Stimulated activated naive CD4-positive, alpha-beta T cell (primary cell): ENCODE results near the gene SLC8A1.

ENCODE experiments used
- DNase-seq, 6 experiments: peaks; one replicate each; lab custom pipeline; 2025; lab: John Stamatoyannopoulos, UW

Gene SLC8A1

DNA sequence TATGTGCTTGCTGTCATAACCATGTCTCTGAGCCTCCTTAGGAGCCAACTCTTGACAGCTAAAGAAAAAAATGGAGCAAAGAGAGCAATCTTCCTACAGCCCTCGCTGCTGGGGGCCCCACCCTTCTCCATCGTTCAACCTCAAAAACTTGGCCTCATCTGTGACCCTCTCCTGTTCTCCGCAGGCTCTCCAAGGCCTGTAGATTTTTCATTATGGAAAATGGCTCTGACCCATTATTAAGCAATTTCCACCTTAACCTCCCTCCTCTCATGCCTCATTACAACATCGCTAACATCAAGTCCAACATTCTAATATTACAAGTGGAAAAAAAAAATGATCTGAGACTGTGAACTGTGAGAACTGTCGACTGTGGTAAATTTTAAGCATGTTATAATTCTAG, 98.7 kb downstream of the SLC8A1 start:
- DNase-seq: no peak

DNA sequence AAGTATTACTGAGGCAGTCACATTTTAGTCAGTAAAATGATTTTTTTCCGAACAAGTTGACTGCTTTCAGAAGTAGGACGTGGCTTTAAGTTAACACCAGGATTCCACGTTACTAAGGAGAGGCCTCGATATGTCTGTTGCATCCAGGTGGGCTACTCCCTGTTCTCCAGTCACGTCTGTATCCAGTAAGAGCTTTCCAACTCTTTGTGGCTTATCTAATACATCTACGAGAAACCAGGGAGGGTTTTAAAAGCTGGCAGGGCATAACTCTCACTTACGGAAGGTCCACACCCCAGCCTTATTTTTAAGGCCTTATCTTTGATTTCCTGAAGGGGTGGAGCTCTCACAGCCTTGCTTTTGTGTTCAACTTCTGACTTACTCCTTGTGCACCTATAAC, 99.2 kb downstream of the SLC8A1 start:
- no peak for DNase-seq

DNA sequence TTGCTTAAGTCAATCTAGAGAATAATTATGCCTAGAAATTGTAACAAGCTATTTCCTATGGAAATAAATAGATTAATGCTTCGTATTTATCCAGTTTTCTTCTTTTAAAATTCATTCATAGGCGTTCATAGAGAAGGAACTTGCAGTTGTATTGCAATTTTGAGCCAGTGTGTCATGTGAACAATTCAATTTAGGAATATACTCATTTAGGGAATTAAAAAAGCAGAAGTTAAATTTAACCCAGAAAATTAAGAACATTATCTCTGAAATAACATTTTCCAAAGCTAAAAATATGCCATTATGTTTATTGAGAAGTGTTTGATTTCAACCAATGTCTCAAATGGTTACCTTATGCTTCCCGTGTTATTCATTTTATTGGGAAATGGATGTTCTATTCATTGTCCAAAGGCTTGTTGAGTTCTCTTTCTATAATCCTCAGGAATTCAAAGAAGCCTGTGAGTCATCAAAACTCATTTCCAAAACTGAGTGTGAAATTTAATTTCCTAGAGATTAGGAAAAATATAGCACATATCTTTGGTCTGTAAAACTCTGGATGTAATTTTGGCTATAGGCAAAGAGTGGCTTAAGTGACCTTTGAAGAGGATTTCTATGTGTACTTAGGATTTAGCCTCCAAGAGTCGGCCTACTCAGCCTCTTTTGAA, 99.7 kb downstream of the SLC8A1 start:
- no peak for DNase-seq

DNA sequence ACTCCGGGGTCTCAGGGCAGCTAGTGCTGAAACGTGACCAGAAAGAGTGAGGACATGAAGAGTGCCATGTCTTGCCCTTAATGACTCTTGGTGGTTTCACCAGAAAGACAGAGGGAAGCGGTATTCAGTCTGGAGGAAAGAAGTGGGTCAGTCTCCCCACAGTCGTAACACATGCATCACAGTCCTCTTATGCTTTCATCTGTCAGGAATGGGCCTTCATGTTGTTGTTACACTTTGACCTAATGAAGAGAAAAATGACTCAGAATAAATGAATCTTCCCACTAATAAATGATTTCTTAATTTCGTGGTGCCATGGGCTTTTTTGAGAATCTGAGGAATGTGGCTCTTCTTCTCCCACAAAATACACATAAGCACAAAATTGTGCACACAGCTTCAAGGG, 103.2 kb downstream of the SLC8A1 start:
- DNase-seq: no peak

DNA sequence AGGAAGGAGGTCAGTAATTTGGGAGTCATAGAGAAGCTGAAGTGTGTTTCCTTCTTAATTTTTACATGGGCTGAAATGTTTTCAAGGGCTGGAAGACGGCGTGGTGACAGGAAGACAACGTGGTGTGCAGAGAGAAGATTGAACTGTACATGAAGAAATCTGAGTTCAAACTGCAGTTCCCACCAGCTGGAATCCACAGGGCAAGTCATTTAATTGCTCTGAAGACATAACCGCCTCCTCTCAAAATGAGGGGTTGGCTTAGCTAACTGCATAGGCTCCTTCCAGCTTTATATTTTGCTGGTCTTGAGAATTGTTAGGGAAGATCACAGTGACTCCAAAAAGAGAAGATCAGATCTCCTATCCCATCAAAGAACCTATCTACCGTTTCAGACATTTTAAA, 103.9 kb downstream of the SLC8A1 start:
- no peak for DNase-seq

DNA sequence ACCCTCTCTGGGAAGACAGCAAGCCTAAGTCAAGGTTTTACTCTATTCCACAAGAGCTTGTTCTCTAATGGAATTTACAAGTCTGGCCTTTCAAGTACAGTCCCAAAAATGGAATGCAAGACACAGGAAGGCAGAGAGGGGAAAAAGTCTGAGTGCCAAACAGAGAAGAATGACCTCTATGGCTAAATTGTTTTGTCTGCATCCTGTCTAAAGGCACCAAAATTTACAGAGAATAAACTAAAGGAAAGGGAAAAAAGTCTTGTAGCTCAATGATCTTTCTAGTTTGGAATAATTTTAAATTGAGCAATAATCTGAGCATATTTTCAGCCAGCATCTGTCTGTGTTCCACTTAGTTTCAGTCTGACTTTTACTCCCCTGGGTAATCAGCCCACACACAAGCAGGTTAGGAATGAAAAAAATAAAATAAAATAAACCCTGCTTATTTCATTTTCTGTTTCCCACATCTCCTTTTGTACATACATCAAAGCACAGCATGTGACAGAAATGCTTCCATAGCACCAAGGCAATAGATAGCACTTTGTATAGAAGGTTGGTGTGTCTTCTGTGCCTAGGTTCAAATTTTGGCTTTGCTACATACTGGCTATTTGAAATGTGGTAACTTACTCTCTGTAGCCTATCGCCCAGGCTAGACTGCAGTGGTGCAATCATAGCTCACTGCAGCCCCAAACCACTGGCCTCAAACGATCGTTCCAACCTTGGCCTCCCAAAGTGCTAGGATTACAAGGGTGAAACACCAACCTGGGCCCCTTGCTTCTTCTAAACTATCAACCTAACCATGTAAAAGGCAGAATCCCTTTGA, 105.1 kb downstream of the SLC8A1 start:
- no peak for DNase-seq

DNA sequence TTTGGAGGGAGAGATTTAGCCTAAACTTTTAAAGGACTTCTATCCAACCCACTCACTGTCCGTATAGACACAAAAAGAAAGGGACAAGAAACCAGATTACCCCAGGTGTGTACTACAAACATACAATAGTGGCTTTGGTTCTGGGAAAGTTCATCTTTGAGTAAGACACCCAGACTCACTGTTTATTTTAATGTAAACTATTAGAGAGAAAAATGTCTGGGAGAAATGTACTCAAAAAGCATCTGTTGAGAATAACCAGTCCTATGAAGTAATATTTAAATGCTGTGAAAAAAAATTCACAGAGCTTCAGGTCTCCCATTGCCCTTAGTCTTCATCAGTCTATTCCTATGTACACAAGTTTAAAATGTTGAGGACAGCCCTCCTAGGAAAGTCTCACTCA, 107.5 kb downstream of the SLC8A1 start:
- no peak for DNase-seq

DNA sequence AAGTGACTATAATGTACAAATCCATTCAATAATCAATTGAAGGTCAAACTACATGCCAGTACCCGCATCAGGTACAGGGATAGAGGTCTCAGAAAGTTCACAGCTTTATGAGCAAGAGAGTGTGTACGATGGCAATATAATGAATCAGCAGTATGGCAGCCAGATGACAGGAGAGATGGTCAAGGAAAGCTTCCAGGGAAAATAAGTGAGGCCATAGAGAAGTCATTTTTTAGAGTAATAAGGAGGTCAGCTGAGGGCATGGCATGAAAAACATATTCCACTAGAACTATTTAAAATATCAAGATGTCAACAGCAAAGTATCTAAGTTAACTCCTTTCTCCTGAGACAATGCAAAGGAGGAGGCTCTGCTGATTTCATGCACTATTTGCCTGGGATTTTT, 108.0 kb downstream of the SLC8A1 start:
- no peak for DNase-seq

DNA sequence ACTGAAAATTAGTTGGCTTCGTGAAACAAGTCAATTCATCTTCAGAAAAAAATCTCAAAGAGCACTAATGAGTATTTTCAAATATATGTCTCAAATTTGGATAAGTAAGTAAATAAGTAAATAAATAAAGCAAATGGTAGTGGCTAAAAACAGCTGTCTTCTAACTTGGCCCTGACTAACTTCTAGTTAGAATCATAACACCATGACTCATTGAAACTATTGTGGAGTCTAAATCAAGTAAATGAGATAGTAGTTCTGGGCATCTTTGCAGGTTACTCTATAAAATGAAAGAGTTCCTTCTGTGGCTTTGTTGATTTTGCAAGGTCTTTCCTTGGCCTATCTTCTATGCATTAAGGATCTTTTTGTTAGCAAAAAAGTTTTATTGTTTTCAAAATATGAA, 110.7 kb downstream of the SLC8A1 start:
- no peak for DNase-seq

DNA sequence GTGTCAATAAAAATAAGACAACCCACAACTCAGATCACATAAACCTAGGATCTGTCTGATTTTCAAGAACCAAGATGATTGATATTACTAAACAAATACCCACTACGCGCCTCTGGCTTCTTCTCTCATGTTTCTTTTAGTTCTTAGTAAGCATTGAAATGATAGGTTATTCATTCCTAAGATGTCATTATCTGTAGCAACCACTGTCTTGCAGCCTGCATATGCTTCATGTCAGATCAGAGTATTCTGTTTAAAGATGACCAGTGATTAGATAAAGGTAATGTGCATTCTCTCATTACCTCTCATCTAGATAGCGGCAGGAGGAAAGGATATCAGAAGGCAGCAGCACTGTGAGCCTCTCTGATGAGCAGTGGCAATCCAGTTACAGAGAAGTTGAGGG, 112.9 kb downstream of the SLC8A1 start:
- DNase-seq: no peak

DNA sequence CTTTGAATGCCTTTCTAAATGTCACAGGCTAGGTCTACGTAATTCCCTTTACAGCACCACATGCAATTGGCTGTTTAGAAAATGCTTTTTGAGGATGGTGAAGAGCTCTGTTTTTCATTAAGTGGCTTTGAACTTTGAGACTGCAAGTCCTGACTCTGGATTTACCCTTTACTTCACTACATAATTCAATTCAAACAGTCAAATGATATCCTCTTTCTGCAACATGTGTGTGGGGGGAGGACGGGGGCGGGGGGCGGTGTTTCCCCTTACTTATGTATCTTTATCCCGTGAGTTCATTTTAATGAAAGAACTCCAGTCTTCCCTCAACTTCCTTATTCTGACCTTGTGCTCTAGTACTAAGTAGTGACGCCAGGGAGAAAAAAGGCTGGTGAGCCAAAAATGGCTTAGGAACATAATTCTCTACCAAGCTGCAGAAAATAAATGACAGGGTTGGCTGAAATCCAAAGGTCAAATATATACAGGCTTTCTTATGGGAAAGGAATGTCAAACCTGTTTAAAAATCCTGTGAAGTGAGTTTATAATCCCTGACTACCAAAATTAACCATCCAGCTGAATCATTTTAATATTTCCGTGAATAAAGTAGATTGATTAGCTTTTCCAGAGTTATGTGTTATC, 119.6 kb downstream of the SLC8A1 start:
- no peak for DNase-seq

DNA sequence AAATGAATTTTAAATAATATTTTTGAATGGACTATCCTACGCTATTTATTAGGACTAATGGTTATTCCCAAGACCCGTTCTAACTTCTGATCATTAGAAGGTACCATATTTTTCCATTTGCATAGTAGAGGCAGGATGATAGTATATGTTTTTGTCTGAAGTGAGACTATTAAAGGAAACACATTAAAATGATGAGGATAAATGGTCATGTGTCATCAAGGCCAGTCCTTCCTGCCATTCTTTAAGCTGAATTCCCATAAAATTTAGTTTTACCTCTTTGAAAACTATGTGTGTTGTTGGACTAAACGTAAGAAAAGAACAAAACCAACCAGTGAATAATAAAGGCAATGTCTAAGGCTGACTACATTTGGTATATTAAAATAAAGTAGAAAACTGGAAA, 121.8 kb downstream of the SLC8A1 start:
- DNase-seq: no peak

DNA sequence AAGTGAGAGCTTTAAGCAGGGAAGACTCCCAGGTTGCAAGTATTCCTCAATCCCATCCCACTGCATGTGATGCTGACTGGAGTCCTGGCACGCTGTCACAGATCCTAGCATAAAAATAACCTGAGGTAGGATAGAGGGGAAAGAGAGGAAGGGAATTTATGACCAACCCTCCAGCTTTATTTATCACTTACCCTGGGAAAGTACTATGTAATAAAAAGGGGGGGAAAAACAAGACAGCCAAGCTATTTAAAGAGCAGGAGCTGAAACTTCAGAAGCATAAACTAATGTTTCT, 122.2 kb downstream of the SLC8A1 start:
- no peak for DNase-seq

DNA sequence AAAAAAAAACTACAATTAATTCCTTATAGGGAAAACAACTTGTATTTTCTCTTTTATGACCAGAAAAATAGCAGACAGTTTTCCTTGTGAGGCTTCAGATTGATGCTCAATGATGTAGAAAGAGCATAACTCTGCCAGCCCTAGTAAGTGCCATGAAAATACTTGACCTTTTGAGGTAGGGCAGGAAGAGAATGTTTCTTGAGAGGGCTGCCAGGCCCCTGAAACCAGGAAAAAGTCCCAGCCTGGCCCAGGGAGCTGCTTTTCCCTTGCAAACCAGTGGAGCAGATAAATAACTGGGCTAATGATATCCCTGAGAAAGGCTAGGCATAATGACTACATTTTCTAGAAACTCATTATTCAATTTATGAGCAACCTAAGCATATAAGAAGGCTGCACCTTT, 126.8 kb downstream of the SLC8A1 start:
- no peak for DNase-seq

DNA sequence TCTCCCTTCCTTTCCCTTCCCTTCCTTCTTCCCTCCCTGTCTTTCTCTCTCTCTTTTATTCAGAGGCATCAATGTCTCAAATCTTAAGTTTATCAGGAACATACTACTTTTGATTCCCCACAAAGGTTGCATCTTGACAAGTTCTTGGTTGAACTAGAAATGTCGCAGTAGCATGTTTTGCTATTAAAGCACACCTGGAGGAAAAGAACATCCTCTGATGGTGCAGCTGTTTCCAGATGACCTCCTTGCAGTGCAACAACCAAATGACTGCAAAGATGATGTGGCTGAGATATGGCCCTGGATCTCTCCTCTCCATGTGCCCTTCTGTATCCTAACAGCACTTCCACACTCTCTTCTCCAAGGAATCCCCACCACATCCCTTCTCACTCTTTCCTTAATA, 127.2 kb downstream of the SLC8A1 start:
- DNase-seq: no peak

DNA sequence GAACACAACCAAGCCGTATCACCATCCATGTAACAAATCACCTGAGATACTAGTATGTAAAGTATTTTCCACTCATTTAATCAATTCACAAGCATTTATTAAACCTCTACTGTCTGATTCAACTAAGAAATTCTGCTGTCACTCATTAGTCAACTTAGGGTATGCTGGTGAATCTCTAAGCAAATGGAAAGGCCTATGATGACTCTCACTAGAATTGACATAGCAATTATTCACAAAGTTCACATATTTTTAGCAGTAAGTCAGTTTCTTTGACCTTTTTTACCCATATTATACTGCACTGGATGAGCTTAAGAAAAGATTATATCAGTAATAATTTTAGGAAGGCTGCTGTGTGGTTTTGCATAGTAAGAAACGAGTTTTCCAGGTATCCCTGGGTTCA, 130.1 kb downstream of the SLC8A1 start:
- DNase-seq: no peak

DNA sequence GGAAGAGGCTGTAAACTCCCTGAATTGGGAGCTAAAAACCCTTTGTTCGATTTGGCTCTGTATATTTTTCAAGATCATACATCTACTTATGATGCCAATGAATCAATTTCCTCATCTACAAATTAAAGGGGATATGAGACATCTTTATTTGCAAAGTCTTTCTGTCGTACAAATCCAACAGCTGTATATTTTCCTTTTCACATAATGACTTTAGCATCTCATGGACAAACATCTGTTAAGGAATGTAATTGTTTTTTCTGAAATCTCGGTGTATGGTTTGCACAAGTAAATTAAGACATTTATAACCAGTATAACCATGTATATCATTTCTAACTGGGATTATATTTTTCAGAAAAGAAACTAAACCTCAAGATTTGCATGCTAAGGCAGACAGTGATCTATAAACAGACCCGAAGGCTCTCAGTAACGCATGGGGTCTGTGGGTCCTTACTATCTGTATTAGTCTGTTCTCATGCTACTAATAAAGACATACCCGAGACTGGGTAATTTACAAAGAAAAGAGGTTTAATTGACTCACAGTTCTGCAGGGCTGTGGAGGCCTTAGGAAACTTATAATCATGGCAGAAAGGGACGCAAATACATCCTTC, 130.8 kb downstream of the SLC8A1 start:
- DNase-seq: no peak

DNA sequence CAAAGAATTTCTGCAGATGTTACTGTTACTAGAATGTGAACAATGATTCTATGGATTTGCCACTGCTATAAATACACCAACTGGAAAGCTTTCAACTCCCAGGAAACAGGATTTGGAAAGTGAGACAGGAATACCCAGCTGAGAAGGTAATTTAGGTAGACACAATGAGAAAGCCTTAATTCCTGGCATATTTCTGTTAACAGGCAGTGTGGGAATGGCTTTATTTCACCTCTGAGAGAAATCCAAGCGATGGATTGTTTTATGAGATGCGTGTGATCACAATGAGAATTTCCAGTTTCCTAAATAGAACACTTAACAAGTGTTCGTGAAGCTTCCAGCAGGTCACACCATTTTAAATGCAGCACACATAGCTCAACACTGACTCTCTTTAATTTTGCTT, 133.0 kb downstream of the SLC8A1 start:
- DNase-seq: no peak

DNA sequence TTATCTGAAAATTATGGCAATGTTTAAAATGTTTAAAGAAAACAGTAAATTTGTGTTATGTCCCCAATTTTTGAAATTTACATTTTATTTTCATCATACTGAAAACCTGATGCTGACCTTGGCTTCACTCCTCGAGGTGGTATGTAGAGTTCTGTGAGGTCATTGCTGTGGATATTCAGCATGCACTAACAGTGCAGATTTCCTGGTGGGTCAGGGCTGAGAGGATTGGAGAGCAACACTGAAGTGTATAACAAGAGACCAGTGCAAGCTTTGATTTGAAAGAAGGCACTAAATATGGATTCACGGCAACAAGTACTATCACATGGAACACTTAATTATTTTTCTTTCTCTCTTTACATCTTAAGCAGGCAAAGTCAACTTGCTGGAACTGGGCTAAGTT, 134.1 kb downstream of the SLC8A1 start:
- no peak for DNase-seq

DNA sequence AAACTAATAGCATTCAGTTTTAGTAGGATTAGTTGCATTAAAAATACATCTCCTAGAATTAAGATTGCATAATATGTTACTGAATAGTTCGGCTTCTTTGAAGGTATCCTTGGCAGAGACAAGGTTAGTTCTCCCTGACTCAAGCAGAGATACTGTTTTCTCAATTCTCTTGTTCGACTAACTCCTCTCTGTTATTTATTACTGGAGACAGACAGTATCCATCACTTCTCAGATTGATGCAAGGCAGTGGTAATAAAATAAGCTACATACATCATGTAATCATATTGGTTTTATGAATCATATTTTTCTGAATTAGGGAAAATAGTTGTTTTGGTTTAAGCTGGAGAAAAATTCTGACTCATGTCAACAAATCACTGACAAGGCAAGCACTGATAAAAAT, 134.8 kb downstream of the SLC8A1 start:
- no peak for DNase-seq

DNA sequence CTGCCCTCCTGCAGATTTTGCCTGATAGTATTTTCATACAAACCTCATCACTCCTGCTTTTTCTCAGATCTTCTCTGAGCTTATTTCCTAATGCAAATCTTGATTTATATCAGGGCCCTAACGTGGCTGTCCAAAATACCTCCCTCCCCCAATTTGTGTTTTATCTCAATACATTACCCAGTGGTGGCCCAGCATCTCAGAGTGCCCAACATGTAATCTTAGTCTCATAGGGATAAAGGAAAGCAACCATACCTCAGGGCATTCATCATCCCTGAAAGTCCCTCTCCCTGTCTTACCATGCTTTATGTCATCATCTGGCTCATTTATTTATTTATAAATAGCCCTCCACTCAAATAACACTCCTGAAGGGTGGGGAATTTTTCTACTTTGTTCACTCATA, 135.3 kb downstream of the SLC8A1 start:
- no peak for DNase-seq

DNA sequence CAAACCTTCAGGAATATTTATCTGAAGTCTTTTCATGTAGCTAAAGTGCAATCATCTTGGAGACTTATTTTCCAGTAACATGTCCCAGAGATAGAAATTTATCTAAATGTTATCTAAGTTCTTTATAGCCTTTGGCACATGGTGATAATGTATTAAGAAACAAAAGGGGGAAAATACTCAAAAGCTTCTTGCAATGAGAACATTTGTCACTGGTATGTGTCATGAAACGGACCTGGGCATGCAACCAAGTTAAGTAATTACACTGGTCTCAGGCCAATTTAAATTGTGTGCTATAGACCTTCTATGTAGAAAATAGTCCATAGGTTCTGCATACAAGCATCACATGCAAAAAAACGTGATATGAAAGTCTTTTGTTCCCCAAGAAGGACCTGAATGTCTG, 136.2 kb downstream of the SLC8A1 start:
- DNase-seq: no peak

DNA sequence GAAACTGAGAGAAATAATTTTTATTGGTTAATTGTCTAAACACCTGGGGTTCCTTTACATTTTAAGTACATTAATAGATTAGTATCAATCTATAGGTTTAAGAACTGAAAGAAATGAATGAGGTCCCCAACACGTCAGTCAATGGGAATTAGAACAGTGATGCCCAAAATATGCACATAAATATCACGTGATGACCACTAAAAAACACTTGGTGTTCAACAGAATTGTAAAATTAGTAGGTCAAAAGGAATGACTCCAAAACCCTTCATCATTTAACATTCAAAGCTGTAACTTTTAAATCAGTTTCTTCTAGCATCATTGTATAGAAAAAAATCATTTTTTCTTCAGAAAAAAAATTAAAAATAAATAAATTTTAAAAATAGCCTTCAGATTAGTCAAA, 140.9 kb downstream of the SLC8A1 start:
- no peak for DNase-seq
